Activated T-cell treated with anti-CD3 and anti-CD28 coated beads, Interleukin-2, amount 50 U/mL, for 24 hours (primary cell): ENCODE measurements around the gene PFKFB3.
"Not testable (repeated sequence)": the region's sequence is repeated elsewhere in the genome, so short reads cannot be mapped to it uniquely, and the experiment has no call there.

ENCODE experiments used
- DNase-seq: peaks from one replicate; pipeline ENCODE4 v3.0.0-alpha.2; 2020
- H3K27ac Mint-ChIP-seq: 2 replicates; pipeline ENCODE4 v1.8.0; 2020; ENCODE audit warnings: mild to moderate bottlenecking, mixed read lengths
- H3K27me3 Mint-ChIP-seq: 2 replicates; pipeline ENCODE4 v1.8.0; 2020; ENCODE audit warnings: mixed read lengths
- H3K36me3 Mint-ChIP-seq: 2 replicates; pipeline ENCODE4 v1.8.0; 2020; ENCODE audit warnings: low read depth, mixed read lengths
- H3K4me1 Mint-ChIP-seq: 2 replicates; pipeline ENCODE4 v1.8.0; 2020; ENCODE audit warnings: low read depth, mixed read lengths
- H3K4me3 Mint-ChIP-seq: 2 replicates; pipeline ENCODE4 v1.8.0; 2020; ENCODE audit warnings: mild to moderate bottlenecking, moderate library complexity, mixed read lengths
- H3K9me3 Mint-ChIP-seq: 2 replicates; pipeline ENCODE4 v1.8.0; 2020; ENCODE audit warnings: mixed read lengths

PFKFB3 gene

DNA sequence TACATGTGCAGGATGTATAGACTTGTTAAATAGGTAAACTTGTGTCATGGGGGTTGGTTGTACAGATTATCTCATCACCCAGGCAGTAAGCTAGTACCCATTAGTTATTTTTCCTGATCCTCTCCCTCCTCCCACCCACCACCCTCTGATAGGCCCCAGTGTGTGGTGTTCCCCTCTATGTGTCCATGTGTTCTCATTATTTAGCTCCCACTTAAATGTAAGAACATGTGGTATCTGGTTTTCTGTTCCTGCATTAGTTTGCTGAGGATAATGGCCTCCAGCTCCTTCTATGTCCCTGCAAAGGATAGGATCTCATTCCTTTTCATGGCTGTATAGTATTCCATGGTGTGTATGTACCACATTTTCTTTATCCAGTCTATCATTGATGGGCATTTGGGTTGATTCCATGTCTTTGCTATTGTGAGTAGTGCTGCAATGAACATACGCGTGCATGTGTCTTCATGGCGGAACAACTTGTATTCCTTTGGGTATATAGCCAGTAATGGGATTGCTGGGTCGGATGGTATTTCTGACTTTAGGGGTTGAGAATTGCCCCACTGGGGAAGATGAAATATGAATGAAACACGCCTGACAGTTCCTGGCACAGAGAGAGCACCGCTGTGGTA is 36.0 kb downstream of the PFKFB3 start:
- Mint-ChIP-seq H3K4me1 (peaks cover 30% of the 10 kb centered on the region), H3K27ac (peak overlapping the region; percentile 42), H3K36me3 (peaks cover 69% of the 10 kb centered on the region)
- not testable (repeated sequence) for H3K9me3 Mint-ChIP-seq, H3K4me3 Mint-ChIP-seq, DNase-seq, H3K27me3 Mint-ChIP-seq

DNA sequence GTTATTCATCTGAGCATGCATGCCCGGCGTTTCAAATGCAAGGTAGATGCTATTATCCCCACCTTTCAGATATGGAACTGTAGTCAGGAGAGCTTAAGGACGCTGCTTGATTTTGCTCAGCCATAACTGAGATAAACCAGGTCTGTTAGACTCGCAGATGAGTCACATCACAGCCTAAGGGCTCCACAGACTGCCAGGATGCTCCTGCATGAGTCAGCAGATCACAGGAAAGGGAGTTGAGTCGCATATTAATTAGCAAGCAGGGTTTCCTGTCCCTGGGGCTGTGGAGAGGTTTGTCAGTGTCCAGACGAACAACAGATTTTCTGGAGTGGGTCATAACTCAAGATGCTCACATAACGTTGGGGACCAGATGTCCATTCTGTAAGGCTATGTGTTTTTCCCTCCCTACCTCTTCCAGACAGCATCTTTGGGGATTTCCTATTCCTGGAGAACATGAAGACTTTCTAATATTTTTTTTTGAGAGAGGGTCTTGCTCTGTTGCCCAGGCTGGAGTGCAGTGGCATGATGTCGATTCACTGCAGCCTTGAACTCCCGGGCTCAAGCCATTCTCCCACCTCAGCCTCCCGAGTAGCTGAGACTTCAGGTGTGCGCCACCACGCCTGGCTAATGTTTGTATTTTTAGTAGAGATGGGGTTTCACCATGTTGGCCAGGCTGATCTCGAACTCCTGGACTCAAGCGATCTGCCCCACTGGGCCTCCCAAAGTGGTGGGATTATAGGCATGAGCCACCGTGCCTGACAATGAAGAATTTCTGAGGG is 36.7 kb downstream of the PFKFB3 start:
- Mint-ChIP-seq H3K36me3 (peaks cover 62% of the 10 kb centered on the region), H3K27me3 (no peaks in the 10 kb centered on the region), H3K27ac (peak overlapping the region; percentile 42), H3K9me3 (no peaks in the 10 kb centered on the region), H3K4me3 (no peak overlapping the region), H3K4me1 (peaks cover 30% of the 10 kb centered on the region)
- DNase-seq: peak; percentile 65

DNA sequence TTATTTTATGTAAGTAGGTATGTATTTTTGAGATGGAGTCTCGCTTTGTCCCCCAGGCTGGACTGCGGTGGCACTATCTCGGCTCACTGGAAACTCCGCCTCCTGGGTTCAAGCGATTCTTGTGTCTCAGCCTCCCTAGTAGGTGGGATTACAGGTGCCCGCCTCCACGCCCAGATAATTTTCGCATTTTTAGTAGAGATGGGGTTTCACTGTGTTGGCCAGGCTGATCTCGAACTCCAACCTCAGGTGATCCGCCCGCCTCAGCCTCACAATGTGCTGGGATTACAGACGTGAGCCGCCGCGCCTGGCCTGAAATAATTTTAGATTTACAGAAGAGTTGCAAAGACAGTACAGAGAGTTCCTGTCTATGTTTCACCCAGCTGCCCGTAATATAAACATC is 37.5 kb downstream of the PFKFB3 start:
- no peaks in the 10 kb centered on the region for H3K27me3 Mint-ChIP-seq
- H3K4me1 Mint-ChIP-seq: peaks cover 28% of the 10 kb centered on the region
- no peak overlapping the region for H3K4me3 Mint-ChIP-seq
- peak; percentile 22 for DNase-seq
- H3K27ac Mint-ChIP-seq: peak overlapping the region; percentile 66
- peaks cover 55% of the 10 kb centered on the region for H3K36me3 Mint-ChIP-seq
- H3K9me3 Mint-ChIP-seq: no peaks in the 10 kb centered on the region

DNA sequence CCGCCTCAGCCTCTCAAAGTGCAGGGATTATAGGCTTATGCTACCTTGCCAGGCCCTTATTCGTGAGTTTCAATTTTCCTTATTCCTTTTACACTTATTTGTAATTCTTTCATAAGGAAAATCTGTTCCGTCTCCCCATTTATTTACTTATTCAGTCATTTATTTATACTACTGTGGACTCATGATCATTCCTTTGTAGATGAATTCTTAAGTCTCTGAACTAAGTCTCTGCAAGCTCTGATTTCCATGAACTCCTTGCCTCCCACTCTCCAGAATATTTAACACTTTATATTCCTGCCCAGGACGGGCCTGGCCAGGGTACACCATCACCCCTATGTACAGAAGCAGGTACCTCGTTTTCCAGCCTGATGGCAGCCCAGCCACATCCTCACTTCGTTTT is 39.4 kb downstream of the PFKFB3 start:
- peaks cover 24% of the 10 kb centered on the region for H3K4me1 Mint-ChIP-seq
- H3K36me3 Mint-ChIP-seq: peaks cover 39% of the 10 kb centered on the region
- no peak overlapping the region for H3K4me3 Mint-ChIP-seq
- DNase-seq: no peak
- H3K27me3 Mint-ChIP-seq: no peaks in the 10 kb centered on the region
- no peaks in the 10 kb centered on the region for H3K9me3 Mint-ChIP-seq
- H3K27ac Mint-ChIP-seq: no peak overlapping the region

DNA sequence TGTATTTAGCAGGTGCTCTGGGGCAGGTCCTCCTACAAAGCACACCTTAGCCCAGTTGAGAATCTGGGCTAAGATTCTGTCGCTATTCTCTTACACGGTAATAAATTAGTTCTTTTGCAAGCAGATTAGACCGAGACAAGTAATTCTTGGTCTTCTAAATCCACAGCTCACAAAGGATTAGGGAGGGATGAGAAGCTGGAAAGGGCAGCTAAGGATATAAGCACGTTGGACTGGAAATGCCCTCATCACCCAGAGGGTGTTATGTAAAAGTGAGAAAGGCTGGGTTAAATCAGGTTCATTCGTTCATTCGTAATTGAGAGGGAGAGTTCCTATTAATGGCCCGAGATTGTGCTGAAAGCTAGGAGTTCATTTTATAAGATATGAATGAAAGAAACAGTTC is 41.8 kb downstream of the PFKFB3 start:
- Mint-ChIP-seq H3K27me3 (no peaks in the 10 kb centered on the region), H3K4me3 (no peak overlapping the region), H3K36me3 (peaks cover 26% of the 10 kb centered on the region), H3K4me1 (peaks cover 10% of the 10 kb centered on the region), H3K9me3 (no peaks in the 10 kb centered on the region), H3K27ac (no peak overlapping the region)
- DNase-seq: no peak

DNA sequence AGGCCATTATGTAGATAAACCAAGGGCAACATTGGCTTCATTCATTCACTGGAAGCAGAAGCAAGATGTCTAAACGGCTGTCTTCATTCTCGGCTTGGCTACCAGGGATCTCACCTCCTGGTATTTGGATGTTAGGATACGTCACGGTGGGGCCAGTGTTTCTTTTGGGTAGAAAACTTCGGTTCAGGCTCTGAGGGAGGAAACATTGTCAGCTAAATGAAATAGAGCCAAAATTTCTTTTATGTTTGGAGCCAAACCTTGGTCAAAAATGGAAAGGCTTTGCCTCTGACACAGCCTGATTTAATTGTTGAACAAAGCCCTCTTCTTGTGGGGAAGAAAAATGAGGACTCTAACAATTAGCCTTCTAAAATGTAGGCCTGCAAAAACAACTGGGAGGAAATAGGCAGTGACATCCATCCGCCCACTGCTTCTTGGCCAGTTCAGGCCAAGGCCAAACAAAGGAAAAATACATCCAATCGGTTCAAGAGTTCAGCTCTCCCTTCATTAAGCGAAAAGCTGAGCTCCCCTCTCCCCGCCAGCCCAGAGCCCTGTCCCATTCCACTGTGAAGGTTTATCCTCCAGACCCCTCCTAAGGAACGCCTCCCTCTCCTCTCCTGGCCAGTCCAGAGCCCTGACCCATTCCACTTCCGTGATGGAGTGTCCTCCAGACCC is 44.4 kb downstream of the PFKFB3 start:
- Mint-ChIP-seq H3K36me3 (peaks cover 14% of the 10 kb centered on the region), H3K4me1 (no peaks in the 10 kb centered on the region), H3K9me3 (no peaks in the 10 kb centered on the region), H3K27ac (no peak overlapping the region), H3K4me3 (no peak overlapping the region), H3K27me3 (no peaks in the 10 kb centered on the region)
- no peak for DNase-seq

DNA sequence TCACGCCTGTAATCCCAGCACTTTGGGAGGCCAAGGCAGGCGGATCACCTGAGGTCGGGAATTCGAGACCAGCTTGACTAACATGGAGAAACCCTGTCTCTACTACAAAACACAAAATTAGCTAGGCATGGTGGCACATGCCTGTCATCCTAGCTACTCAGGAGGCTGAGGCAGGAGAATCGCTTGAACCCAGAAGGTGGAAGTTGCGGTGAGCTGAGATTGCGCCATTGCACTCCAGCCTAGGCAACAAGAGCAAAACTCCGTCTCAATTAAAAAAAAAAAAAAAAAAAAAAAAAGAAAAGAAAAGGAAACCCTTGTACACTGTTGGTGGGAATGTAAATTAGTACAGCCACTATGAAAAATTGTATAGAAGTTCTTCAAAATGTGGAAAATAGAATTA is 46.2 kb downstream of the PFKFB3 start:
- H3K27ac Mint-ChIP-seq, H3K27me3 Mint-ChIP-seq, H3K36me3 Mint-ChIP-seq: not testable (repeated sequence)

DNA sequence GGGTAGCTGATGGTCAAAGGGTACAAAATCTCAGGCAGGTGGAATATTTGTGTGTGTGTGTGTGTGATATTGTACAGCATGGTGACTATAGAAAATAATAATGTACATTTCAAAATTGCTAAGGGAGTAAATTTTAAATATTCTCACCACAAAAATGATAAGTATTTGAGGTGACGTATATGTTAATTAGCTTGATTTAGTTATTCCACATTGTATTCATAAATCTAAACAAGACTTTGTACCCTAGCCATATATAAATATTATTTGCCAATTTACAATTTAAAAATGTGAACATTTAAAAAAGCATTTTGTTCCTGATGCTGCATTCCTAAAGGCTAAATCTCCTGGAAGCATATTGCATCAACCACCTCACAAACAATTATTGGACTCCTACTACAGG is 47.0 kb downstream of the PFKFB3 start:
- Mint-ChIP-seq H3K9me3 (no peaks in the 10 kb centered on the region), H3K36me3 (peaks cover 2% of the 10 kb centered on the region), H3K4me3 (no peak overlapping the region), H3K27me3 (no peaks in the 10 kb centered on the region), H3K4me1 (peaks cover 4% of the 10 kb centered on the region), H3K27ac (no peak overlapping the region)
- no peak for DNase-seq

More for the DNA sequence above, 46.2 kb downstream of the PFKFB3 start:
- not testable (repeated sequence) for H3K9me3 Mint-ChIP-seq, DNase-seq, H3K4me3 Mint-ChIP-seq, H3K4me1 Mint-ChIP-seq

DNA sequence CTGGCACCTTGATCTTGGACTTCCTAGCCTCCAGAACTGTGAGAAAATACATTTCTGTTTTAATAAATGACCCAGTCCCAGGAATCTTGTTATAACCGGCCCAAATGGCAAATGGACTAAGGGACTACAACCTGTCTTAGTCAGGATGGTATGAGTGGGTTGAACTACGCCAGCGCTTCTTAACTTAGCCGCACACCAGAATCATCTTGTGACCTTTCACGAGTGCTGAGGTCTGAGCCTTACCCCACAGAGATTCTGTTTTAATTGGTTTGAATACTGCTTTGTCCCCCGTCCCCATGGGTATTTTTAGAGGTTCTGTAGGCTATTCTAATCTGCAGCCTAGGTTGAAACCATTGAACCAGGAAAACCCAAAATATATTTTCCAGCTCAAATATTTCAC is 48.0 kb downstream of the PFKFB3 start:
- Mint-ChIP-seq H3K4me3 (no peak overlapping the region), H3K27ac (no peak overlapping the region), H3K9me3 (no peaks in the 10 kb centered on the region), H3K27me3 (no peaks in the 10 kb centered on the region), H3K4me1 (peaks cover 4% of the 10 kb centered on the region), H3K36me3 (peaks cover 5% of the 10 kb centered on the region)
- DNase-seq: no peak

DNA sequence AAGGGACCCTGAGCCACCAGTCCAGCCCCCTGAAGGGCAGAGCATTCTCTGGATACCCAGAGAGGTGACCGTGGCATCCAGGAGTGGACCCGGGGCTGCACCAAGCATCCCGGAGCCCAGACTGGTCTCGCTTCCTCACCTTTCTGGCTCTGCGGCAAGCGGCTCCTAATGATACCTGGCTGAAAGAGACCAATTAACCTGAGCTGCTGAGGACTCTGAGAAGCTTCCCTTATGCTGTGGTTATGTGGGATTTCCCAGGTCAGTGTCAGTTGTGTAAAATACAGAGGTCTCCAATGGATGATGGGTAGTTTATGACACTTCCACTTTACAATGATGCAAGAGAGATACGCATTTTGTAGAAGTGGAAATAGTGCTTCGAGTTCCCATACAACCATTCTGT is 51.5 kb downstream of the PFKFB3 start:
- H3K27me3 Mint-ChIP-seq: no peaks in the 10 kb centered on the region
- peaks cover 6% of the 10 kb centered on the region for H3K9me3 Mint-ChIP-seq
- H3K4me1 Mint-ChIP-seq: peaks cover 4% of the 10 kb centered on the region
- H3K27ac Mint-ChIP-seq: no peak overlapping the region
- DNase-seq: no peak
- peaks cover 11% of the 10 kb centered on the region for H3K36me3 Mint-ChIP-seq
- no peak overlapping the region for H3K4me3 Mint-ChIP-seq

DNA sequence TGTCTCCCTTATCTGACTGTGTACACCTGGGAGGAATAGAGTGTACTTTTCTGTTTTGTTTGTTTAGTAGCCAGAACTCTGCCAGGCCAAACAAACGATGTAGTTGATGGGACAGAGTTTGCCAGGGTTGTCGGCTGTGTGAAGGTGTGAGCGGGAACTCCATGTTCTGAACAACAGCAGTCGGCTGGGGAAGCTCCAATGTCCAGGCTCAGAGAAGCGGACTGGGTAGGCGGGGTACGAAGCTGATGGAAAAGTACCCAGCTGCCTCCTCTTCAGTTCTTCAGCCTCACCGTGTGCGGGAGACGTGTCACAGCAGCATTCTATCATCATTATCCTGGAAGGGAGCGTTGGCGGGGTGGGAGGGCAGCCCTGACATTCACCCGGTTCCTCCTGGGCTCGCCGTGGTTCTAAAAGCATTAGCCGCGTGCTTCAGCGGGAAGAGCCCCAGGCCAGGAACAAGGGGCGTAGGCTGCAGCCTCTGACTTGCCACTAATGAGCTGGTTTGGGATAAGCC is 52.9 kb downstream of the PFKFB3 start:
- H3K27ac Mint-ChIP-seq: no peak overlapping the region
- H3K4me3 Mint-ChIP-seq: no peak overlapping the region
- H3K9me3 Mint-ChIP-seq: peaks cover 16% of the 10 kb centered on the region
- H3K27me3 Mint-ChIP-seq: no peaks in the 10 kb centered on the region
- peaks cover 14% of the 10 kb centered on the region for H3K36me3 Mint-ChIP-seq
- no peak for DNase-seq
- peaks cover 6% of the 10 kb centered on the region for H3K4me1 Mint-ChIP-seq

DNA sequence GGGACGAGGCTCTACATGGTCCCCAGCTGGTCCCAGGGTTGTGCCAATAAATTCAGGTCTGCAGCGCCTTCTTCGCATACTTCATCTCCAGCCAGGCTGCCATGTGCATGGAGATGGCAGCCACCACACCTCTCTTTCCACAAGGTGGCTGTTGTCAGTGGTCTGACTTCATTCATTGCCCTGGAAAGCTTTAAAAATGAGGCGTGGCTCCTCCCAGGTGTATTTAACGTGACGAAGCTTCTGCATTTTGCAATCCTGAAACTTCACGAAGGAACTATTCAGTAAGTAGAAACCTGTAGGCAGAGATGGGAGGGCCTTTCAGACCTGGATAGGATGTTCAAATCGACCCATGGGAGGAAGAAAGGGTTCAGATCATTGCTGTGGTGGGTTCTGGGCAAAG is 53.7 kb downstream of the PFKFB3 start:
- Mint-ChIP-seq H3K36me3 (peaks cover 22% of the 10 kb centered on the region), H3K9me3 (peaks cover 24% of the 10 kb centered on the region), H3K4me3 (no peak overlapping the region), H3K27ac (no peak overlapping the region), H3K4me1 (peaks cover 6% of the 10 kb centered on the region), H3K27me3 (no peaks in the 10 kb centered on the region)
- no peak for DNase-seq

DNA sequence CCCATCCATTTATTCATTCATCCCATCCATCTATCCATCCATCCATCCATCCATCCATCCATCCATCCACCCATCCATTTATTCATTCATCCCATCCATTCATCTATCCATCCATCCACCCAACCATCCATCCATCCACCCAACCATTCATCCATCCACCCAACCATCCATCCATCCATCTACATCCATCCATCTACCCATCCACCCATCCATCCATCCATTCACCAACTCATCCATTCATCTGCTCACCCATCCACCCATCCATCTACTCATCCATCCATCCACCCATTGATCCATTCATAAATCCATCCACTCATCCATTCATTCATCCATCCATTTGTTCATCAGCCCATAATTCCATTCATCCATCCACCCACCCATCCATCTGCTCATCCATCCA is 56.4 kb downstream of the PFKFB3 start:
- Mint-ChIP-seq H3K9me3 (peaks cover 26% of the 10 kb centered on the region), H3K4me3 (no peak overlapping the region), H3K4me1 (peaks cover 6% of the 10 kb centered on the region), H3K27ac (no peak overlapping the region), H3K36me3 (peaks cover 22% of the 10 kb centered on the region), H3K27me3 (no peaks in the 10 kb centered on the region)
- no peak for DNase-seq

DNA sequence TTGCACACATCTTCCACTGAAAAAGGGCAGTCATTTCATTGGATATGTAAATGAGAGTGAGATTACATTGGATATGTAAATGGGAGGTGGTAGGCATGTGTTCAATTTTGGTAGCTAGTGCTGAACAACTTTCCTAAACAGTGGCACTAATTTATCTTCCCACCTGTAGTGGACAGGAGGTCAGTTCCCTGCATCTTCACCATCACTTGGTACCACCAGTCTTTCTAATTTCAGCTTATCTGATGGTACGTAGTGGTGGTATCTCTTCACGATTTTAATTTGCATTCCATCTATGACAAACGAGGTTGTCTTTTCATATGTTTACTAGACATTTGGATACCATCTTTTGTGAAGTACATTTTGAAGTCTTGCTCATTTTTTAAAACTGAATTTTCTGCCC is 58.1 kb downstream of the PFKFB3 start:
- Mint-ChIP-seq H3K27ac (no peak overlapping the region), H3K36me3 (peaks cover 18% of the 10 kb centered on the region)

DNA sequence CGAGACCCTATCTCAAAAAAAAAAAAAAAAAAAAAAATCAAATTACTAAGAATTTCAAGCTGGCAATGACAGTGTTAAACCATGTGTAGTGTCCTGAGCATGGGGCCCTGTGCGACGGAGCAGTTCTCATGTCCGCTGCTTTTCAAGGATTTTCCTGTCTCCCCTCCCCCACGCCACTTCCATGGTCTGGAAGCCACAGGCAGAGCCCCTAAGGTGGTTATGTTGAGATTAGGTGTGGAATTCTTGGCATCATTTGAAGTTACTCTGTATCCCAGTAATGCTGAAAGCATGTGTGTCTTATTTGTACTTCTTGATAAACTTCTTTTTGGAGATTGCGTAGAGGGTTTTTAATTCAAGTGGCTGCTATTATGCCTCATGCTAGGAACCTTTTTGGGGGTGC is 65.2 kb downstream of the PFKFB3 start:
- H3K9me3 Mint-ChIP-seq: peaks cover 3% of the 10 kb centered on the region
- H3K4me1 Mint-ChIP-seq: peaks cover 55% of the 10 kb centered on the region
- H3K27ac Mint-ChIP-seq: peak overlapping the region; percentile 76
- DNase-seq: no peak
- no peak overlapping the region for H3K4me3 Mint-ChIP-seq
- peaks cover 2% of the 10 kb centered on the region for H3K36me3 Mint-ChIP-seq
- no peaks in the 10 kb centered on the region for H3K27me3 Mint-ChIP-seq

More for the DNA sequence above, 58.1 kb downstream of the PFKFB3 start:
- no peaks in the 10 kb centered on the region for H3K27me3 Mint-ChIP-seq
- H3K4me3 Mint-ChIP-seq: no peak overlapping the region
- peaks cover 26% of the 10 kb centered on the region for H3K9me3 Mint-ChIP-seq
- no peak for DNase-seq
- H3K4me1 Mint-ChIP-seq: peaks cover 3% of the 10 kb centered on the region
